Measurements from ENCODE around the gene SCPEP1.

Gene SCPEP1

DNA sequence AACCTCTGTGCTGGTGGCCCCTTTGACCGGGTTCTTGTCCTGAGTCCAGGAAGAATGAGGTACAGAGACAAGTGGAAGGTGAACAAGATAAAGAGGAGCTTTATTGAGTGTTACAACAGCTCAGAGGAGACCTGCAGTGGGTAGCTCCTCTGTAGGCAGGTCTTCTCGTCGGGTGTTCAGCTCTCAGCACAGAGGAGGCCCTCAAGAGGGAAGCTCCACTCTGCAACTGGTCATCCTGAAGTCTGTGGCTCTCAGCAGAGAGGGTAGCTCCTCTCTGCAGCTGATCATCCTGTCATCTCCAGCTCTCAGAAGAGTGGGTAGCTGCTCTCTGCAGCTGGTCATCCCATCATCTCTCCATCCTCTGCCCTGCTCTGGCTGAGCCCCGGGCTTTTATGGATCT lies 39.7 kb downstream of the SCPEP1 start:
- Histone ChIP-seq H3K36me3 (ENCODE audit: insufficient read depth, low read length) (no peaks in the 10 kb centered on the region), H2AFZ (ENCODE audit: low read depth, low read length) (no peak overlapping the region), H3K4me3 (ENCODE audit: low read length) (no peak overlapping the region), H3K27me3 (ENCODE audit: insufficient read depth, low read length) (no peaks in the 10 kb centered on the region), H3K4me1 (ENCODE audit: insufficient read depth, low read length) (peaks cover 7% of the 10 kb centered on the region), H3K9me3 (ENCODE audit: low read length) (no peaks in the 10 kb centered on the region)

DNA sequence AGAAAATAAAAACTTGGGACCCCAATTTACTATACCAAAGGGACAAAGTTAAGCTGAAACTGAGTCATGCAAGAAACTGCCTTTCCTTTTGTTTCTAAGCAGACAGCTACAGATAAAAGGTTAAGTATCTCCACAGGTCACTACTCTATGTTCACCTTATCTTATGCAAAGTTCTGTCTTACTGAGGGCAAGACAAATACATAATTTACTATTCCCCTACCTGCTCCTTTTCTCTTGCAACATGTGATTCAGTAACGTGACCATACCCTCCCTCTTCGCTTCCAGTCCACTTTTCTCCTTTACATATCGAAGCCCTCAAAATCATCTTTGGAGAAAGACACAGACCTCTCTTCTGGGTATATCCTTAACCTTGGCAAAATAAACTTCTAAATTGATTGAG lies 42.3 kb downstream of the SCPEP1 start:
- H3K27me3 ChIP-seq (ENCODE audit: insufficient read depth, low read length): no peaks in the 10 kb centered on the region
- H2AFZ ChIP-seq (ENCODE audit: low read depth, low read length): no peak overlapping the region
- no peak overlapping the region for H3K4me3 ChIP-seq (ENCODE audit: low read length)
- no peaks in the 10 kb centered on the region for H3K9me3 ChIP-seq (ENCODE audit: low read length)
- H3K36me3 ChIP-seq (ENCODE audit: insufficient read depth, low read length): no peaks in the 10 kb centered on the region
- peaks cover 7% of the 10 kb centered on the region for H3K4me1 ChIP-seq (ENCODE audit: insufficient read depth, low read length)

GRCh38 chr17:57021226-57021940 lies 43.5 kb downstream of the SCPEP1 start:
- Histone ChIP-seq H3K36me3 (ENCODE audit: insufficient read depth, low read length) (no peaks in the 10 kb centered on the region), H3K4me1 (ENCODE audit: insufficient read depth, low read length) (peaks cover 4% of the 10 kb centered on the region), H3K4me3 (ENCODE audit: low read length) (no peak overlapping the region), H3K9me3 (ENCODE audit: low read length) (no peaks in the 10 kb centered on the region), H3K27me3 (ENCODE audit: insufficient read depth, low read length) (no peaks in the 10 kb centered on the region), H2AFZ (ENCODE audit: low read depth, low read length) (no peak overlapping the region)

DNA sequence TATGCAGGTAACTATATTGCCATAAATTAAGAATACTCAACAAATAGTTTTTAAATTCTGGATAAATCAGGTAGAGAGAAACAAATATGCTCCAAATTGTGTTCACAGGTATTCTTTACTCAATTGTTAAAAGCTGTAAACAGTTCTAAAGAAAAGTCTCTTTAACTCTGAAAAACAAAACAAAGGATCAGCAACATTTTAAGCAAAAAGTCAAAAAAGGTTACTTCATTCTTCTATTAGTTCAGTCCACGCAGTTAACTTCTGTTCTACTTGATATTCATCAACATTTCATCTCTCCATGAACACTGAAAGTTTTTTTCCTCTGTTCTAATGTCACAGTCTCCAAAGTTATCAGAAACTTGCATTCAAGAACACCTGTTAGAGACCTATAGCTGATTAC lies 47.9 kb downstream of the SCPEP1 start:
- no peaks in the 10 kb centered on the region for H3K27me3 ChIP-seq (ENCODE audit: insufficient read depth, low read length)
- H2AFZ ChIP-seq (ENCODE audit: low read depth, low read length): no peak overlapping the region
- peaks cover 8% of the 10 kb centered on the region for H3K9me3 ChIP-seq (ENCODE audit: low read length)
- H3K4me1 ChIP-seq (ENCODE audit: insufficient read depth, low read length): no peaks in the 10 kb centered on the region
- H3K36me3 ChIP-seq (ENCODE audit: insufficient read depth, low read length): no peaks in the 10 kb centered on the region
- no peak overlapping the region for H3K4me3 ChIP-seq (ENCODE audit: low read length)

- Histone ChIP-seq H3K4me3 (ENCODE audit: low read length) (no peak overlapping the region), H2AFZ (ENCODE audit: low read depth, low read length) (no peak overlapping the region), H3K27me3 (ENCODE audit: insufficient read depth, low read length) (no peaks in the 10 kb centered on the region), H3K9me3 (ENCODE audit: low read length) (peaks cover 8% of the 10 kb centered on the region), H3K4me1 (ENCODE audit: insufficient read depth, low read length) (no peaks in the 10 kb centered on the region), H3K36me3 (ENCODE audit: insufficient read depth, low read length) (no peaks in the 10 kb centered on the region)
Measured at GRCh38 chr17:57027852-57028251, 49.9 kb downstream of the SCPEP1 start.

GRCh38 chr17:57032343-57032742 lies 54.4 kb downstream of the SCPEP1 start:
- Histone ChIP-seq H2AFZ (ENCODE audit: low read depth, low read length) (no peak overlapping the region), H3K4me1 (ENCODE audit: insufficient read depth, low read length) (no peaks in the 10 kb centered on the region), H3K27me3 (ENCODE audit: insufficient read depth, low read length) (no peaks in the 10 kb centered on the region), H3K36me3 (ENCODE audit: insufficient read depth, low read length) (no peaks in the 10 kb centered on the region), H3K9me3 (ENCODE audit: low read length) (peaks cover 8% of the 10 kb centered on the region), H3K4me3 (ENCODE audit: low read length) (no peak overlapping the region)

DNA sequence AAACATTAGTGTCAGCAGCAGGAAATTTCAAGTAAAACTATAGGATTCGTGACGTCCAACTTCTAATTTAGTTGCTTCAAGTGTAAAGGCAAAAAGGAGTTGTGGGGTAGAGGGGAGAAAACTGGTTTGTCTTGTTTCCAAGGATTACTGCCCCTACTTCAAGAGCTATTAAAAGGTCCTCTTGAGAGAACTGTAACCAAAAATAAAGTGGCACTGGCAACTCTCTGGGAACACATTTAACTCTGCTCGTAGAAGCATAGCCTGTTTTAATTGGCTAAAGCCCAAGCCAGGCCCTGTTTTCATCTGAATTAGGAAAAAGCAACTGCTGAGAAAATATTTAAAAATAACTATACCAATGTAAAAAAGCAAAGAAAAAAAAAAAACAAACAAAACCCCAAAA lies 55.4 kb downstream of the SCPEP1 start:
- no peak overlapping the region for H3K4me3 ChIP-seq (ENCODE audit: low read length)
- no peaks in the 10 kb centered on the region for H3K4me1 ChIP-seq (ENCODE audit: insufficient read depth, low read length)
- H3K36me3 ChIP-seq (ENCODE audit: insufficient read depth, low read length): no peaks in the 10 kb centered on the region
- no peak overlapping the region for H2AFZ ChIP-seq (ENCODE audit: low read depth, low read length)
- no peaks in the 10 kb centered on the region for H3K27me3 ChIP-seq (ENCODE audit: insufficient read depth, low read length)
- H3K9me3 ChIP-seq (ENCODE audit: low read length): peaks cover 7% of the 10 kb centered on the region

DNA sequence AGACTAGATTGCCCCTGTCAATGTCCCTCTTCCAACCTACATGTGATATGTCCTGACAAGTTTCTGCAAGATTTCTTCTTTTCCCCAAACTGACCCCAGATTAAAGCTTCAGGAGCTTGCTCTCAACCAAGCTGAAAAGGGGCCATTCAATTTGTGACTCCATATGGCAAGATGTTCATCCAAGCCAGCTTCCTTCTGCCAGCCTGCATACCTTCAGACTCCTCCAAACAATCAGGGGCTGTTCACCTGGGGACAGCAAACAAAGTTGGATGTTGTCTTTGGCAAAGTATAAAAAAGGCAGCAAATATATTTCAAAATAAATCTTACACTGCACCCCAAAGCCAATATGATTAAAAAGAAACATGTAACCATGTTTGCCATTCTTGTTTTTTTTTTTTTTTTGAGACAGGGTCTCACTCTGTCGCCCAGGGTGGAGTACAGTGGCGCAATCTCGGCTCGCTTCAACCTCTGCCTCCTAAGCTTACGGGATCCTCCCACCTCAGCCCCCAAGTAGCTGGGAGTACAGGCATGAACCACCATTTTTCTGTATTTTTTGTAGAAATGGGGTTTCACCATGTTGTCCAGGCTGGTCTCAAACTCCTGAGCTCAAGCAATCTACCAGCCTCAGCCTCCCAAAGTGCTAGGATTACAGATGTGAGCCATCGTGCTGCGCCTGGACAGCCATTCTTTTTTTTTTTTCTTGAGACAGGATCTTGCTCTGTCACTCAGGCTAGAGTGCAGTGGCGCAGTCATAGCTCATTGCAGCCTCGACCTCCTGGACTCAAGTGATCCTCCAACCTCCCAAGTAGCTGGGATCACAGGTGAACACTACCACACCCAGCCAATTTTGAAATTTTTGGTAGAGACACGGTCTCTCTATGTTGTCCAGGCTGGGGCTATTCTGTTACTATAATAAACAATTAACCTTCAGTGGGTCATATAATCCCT lies 57.1 kb downstream of the SCPEP1 start:
- Histone ChIP-seq H3K4me1 (ENCODE audit: insufficient read depth, low read length) (no peaks in the 10 kb centered on the region), H3K4me3 (ENCODE audit: low read length) (no peak overlapping the region), H3K9me3 (ENCODE audit: low read length) (no peaks in the 10 kb centered on the region), H3K36me3 (ENCODE audit: insufficient read depth, low read length) (no peaks in the 10 kb centered on the region), H3K27me3 (ENCODE audit: insufficient read depth, low read length) (no peaks in the 10 kb centered on the region), H2AFZ (ENCODE audit: low read depth, low read length) (no peak overlapping the region)

- H3K4me3 ChIP-seq (ENCODE audit: low read length): no peak overlapping the region
- H3K27me3 ChIP-seq (ENCODE audit: insufficient read depth, low read length): no peaks in the 10 kb centered on the region
- H3K36me3 ChIP-seq (ENCODE audit: insufficient read depth, low read length): no peaks in the 10 kb centered on the region
- no peaks in the 10 kb centered on the region for H3K4me1 ChIP-seq (ENCODE audit: insufficient read depth, low read length)
- no peaks in the 10 kb centered on the region for H3K9me3 ChIP-seq (ENCODE audit: low read length)
- no peak overlapping the region for H2AFZ ChIP-seq (ENCODE audit: low read depth, low read length)
Measured at GRCh38 chr17:57035971-57036481, 58.1 kb downstream of the SCPEP1 start.

DNA sequence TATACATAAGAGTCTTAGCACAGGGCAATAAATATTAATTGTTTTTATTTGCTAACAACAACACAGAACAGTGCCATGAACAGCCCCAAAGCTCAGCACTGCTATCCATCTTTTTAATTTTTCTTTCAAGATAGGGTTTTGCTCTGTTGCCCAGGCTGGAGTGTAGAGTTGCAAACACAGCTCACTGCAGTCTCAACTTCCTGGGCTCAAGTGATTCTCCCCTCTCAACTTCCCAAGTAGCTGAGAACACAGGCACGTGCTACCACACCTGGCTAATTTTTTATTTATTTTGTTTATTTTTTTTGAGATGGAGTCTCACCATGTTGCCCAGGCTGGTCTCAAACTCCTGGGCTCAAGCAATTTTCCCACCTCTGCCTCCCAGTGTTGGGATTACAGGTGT lies 59.5 kb downstream of the SCPEP1 start:
- Histone ChIP-seq H3K4me1 (ENCODE audit: insufficient read depth, low read length) (no peaks in the 10 kb centered on the region), H3K4me3 (ENCODE audit: low read length) (no peak overlapping the region), H3K9me3 (ENCODE audit: low read length) (no peaks in the 10 kb centered on the region), H2AFZ (ENCODE audit: low read depth, low read length) (no peak overlapping the region), H3K27me3 (ENCODE audit: insufficient read depth, low read length) (no peaks in the 10 kb centered on the region), H3K36me3 (ENCODE audit: insufficient read depth, low read length) (no peaks in the 10 kb centered on the region)

DNA sequence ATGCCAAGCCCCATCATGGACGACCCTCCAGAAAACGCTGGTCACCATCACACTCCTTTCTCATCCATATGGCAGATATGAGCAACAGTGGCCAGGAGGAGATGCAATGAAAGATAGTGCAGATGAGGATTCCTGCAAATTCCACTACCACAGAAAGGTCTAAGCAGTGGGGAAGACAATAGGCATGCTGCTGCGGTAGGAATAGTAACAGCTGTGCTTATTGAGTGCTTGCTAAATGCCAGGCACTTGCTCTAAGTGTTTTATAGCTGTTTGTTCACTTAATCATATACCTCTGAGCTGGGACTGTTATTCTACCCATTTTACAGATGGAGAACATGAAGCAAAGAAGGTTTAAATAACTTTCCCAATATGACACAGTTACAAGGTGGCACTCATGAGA lies 60.6 kb downstream of the SCPEP1 start:
- Histone ChIP-seq H3K4me3 (ENCODE audit: low read length) (no peak overlapping the region), H3K27me3 (ENCODE audit: insufficient read depth, low read length) (no peaks in the 10 kb centered on the region), H3K4me1 (ENCODE audit: insufficient read depth, low read length) (no peaks in the 10 kb centered on the region), H3K9me3 (ENCODE audit: low read length) (no peaks in the 10 kb centered on the region), H2AFZ (ENCODE audit: low read depth, low read length) (no peak overlapping the region), H3K36me3 (ENCODE audit: insufficient read depth, low read length) (no peaks in the 10 kb centered on the region)

- Histone ChIP-seq H3K4me1 (ENCODE audit: insufficient read depth, low read length) (no peaks in the 10 kb centered on the region), H3K27me3 (ENCODE audit: insufficient read depth, low read length) (no peaks in the 10 kb centered on the region)
Measured at GRCh38 chr17:57040571-57040970, 62.6 kb downstream of the SCPEP1 start.

GRCh38 chr17:57043276-57043675 lies 65.3 kb downstream of the SCPEP1 start:
- no peaks in the 10 kb centered on the region for H3K27me3 ChIP-seq (ENCODE audit: insufficient read depth, low read length)
- H3K36me3 ChIP-seq (ENCODE audit: insufficient read depth, low read length): no peaks in the 10 kb centered on the region
- H3K9me3 ChIP-seq (ENCODE audit: low read length): no peaks in the 10 kb centered on the region
- H3K4me1 ChIP-seq (ENCODE audit: insufficient read depth, low read length): no peaks in the 10 kb centered on the region
- H2AFZ ChIP-seq (ENCODE audit: low read depth, low read length): no peak overlapping the region
- no peak overlapping the region for H3K4me3 ChIP-seq (ENCODE audit: low read length)

More at GRCh38 chr17:57040571-57040970, 62.6 kb downstream of the SCPEP1 start:
- Histone ChIP-seq H3K36me3 (ENCODE audit: insufficient read depth, low read length) (no peaks in the 10 kb centered on the region), H3K9me3 (ENCODE audit: low read length) (no peaks in the 10 kb centered on the region), H3K4me3 (ENCODE audit: low read length) (no peak overlapping the region), H2AFZ (ENCODE audit: low read depth, low read length) (no peak overlapping the region)
